PC-9 (cell line): ENCODE results near the gene HSPA1L.

Source experiments
- CTCF ChIP-seq: fragments of 200-600 bp; sonication (generic); conservative IDR thresholded peaks from 2 replicates; pipeline ENCODE4 v1.6.1; 2017; ENCODE audit warnings: mixed run types, antibody characterized with exemption, mild to moderate bottlenecking, moderate library complexity
- EZH2 ChIP-seq: fragments of 200-600 bp; sonication (generic); IDR thresholded peaks from 2 replicates; pipeline ENCODE4 v1.8.0; 2017; ENCODE audit warnings: antibody characterized with exemption, low read depth

- TF ChIP-seq CTCF (no peak), EZH2 (no peak)
Measured at GRCh38 chr6:31822036-31822821, 7.1 kb upstream of the HSPA1L start.
